ENCODE results near the gene CFAP210.
"Not testable (repeated sequence)": the region's sequence is repeated elsewhere in the genome, so short reads cannot be mapped to it uniquely, and the experiment has no call there.

Gene CFAP210

GRCh38 chr2:169712791-169713227 lies 18.6 kb upstream of the CFAP210 start:
- no peak for DNase-seq

GRCh38 chr2:169711751-169712509 lies 17.7 kb upstream of the CFAP210 start:
- DNase-seq = peak; percentile 59

GRCh38 chr2:169709981-169710380 lies 15.8 kb upstream of the CFAP210 start:
- DNase-seq = no peak

GRCh38 chr2:169709331-169709730 lies 15.1 kb upstream of the CFAP210 start:
- DNase-seq = no peak

- DNase-seq = no peak
Measured at GRCh38 chr2:169707626-169708025, 13.4 kb upstream of the CFAP210 start.

- no peak for DNase-seq
Measured at GRCh38 chr2:169705927-169706326, 11.7 kb upstream of the CFAP210 start.

GRCh38 chr2:169704160-169704708 lies 10.0 kb upstream of the CFAP210 start:
- no peak for DNase-seq

GRCh38 chr2:169702996-169703395 lies 8.8 kb upstream of the CFAP210 start:
- DNase-seq = no peak

- not testable (repeated sequence) for DNase-seq
Measured at GRCh38 chr2:169699173-169699572, 5.0 kb upstream of the CFAP210 start.

- no peak for DNase-seq
Measured at GRCh38 chr2:169696381-169696780, 2.2 kb upstream of the CFAP210 start.

GRCh38 chr2:169694894-169695260 lies 672 bp upstream of the CFAP210 start:
- no peak for DNase-seq

GRCh38 chr2:169693360-169693759 lies 845 bp downstream of the CFAP210 start:
- DNase-seq = no peak

GRCh38 chr2:169692718-169693117 lies 1.5 kb downstream of the CFAP210 start:
- no peak for DNase-seq

- no peak for DNase-seq
Measured at GRCh38 chr2:169690958-169691357, 3.2 kb downstream of the CFAP210 start.

- not testable (repeated sequence) for DNase-seq
Measured at GRCh38 chr2:169687943-169688342, 6.3 kb downstream of the CFAP210 start.

- not testable (repeated sequence) for DNase-seq
Measured at GRCh38 chr2:169686825-169687224, 7.4 kb downstream of the CFAP210 start.

- not testable (repeated sequence) for DNase-seq
Measured at GRCh38 chr2:169684712-169685111, 9.5 kb downstream of the CFAP210 start.

- no peak for DNase-seq
Measured at GRCh38 chr2:169684135-169684565, 10.1 kb downstream of the CFAP210 start.

GRCh38 chr2:169683425-169684134 lies 10.6 kb downstream of the CFAP210 start:
- no peak for DNase-seq

GRCh38 chr2:169683054-169683424 lies 11.2 kb downstream of the CFAP210 start:
- DNase-seq = no peak

- no peak for DNase-seq
Measured at GRCh38 chr2:169676850-169677249, 17.4 kb downstream of the CFAP210 start.

GRCh38 chr2:169676357-169676756 lies 17.8 kb downstream of the CFAP210 start:
- DNase-seq = no peak

GRCh38 chr2:169673921-169674320 lies 20.3 kb downstream of the CFAP210 start:
- DNase-seq = no peak

GRCh38 chr2:169673106-169673505 lies 21.1 kb downstream of the CFAP210 start:
- DNase-seq = no peak
